Mucosa of descending colon (tissue), 3 donors: ENCODE data around the gene HCN2. TPM values are rescaled to one million over a fixed set of nuclear protein-coding genes. Genes with fewer than 3 reads are reported as not detected.

Experiments
- ATAC-seq: fragments of 200-7000 bp; cut with Tn5 transposase; one replicate; pipeline ENCODE4 v1.9.1; 2020; ENCODE audit warnings: mild to moderate bottlenecking, moderate library complexity
- DNase-seq, 3 donors: peaks; one replicate each; pipeline ENCODE4 v3.0.0-alpha.2; 2020
- H3K36me3 ChIP-seq: fragments of 200-600 bp; one replicate; pipeline ENCODE4 v1.8.0; 2021; ENCODE audit warnings: low read depth, mild to moderate bottlenecking
- H3K4me1 ChIP-seq: fragments of 200-600 bp; one replicate; pipeline ENCODE4 v1.8.0; 2021; ENCODE audit warnings: low read depth, mild to moderate bottlenecking
- H3K4me3 ChIP-seq: fragments of 200-600 bp; one replicate; pipeline ENCODE4 v1.8.0; 2021; ENCODE audit warnings: mild to moderate bottlenecking
- H3K9me3 ChIP-seq: fragments of 200-600 bp; one replicate; pipeline ENCODE4 v1.8.0; 2021; ENCODE audit warnings: mild to moderate bottlenecking
- CTCF ChIP-seq: fragments of 200-600 bp; IDR thresholded peaks from one replicate; pipeline ENCODE4 v1.8.0; 2022; ENCODE audit warnings: antibody characterized with exemption, mild to moderate bottlenecking
- intact Hi-C, 2 donors: fragments of 100-400 bp; cut with DNase I in 1 of 2; cut with micrococcal nuclease in 1 of 2; formaldehyde crosslinking; loops; one replicate each; pipeline versions ENCODE4 v1.11.0 to v1.11.1; 2022; cut with DNase I, micrococcal nuclease
- total RNA-seq, 3 donors: library from RNA; stranded (reverse); fragmentation: NEBNext Ultra II Directional in 2 of 3; extraction: Animal tissue kit (Norgen Biotek cat#: 25700) in 2 of 3; gene quantifications; one replicate each; pipeline versions ENCODE4 v1.2.1 to v1.2.4, GENCODE V29; 2021 to 2023
- donor health status: DM: no; HTN: no; CAD: no; lungs with moderate emphysema.
- donor health status: DM: no; HTN: no; CAD: no.
- donor health status: DM: no; HTN: yes; CAD: no.

The HCN2 gene
- total RNA-seq, 3 donors from 2014 or later, result 0.12 to 0.89 (median 0.17) TPM

GRCh38 chr19:612941-613340 is 23.3 kb downstream of the HCN2 start:
- ATAC-seq, result no peak
- DNase-seq, result no peak
- Histone ChIP-seq H3K4me3 (no peak overlapping the region), H3K36me3 (no peaks in the 10 kb centered on the region), H3K9me3 (no peaks in the 10 kb centered on the region), H3K4me1 (peaks cover 10% of the 10 kb centered on the region)
- intact Hi-C loops, result no loop called here
- no peak for TF ChIP-seq CTCF

- Histone ChIP-seq H3K9me3 (no peaks in the 10 kb centered on the region), H3K36me3 (peaks cover under 1% of the 10 kb centered on the region), H3K4me3 (no peak overlapping the region), H3K4me1 (peaks cover 10% of the 10 kb centered on the region)
- ATAC-seq, result no peak
- intact Hi-C loops, result no loop called here
- no peak for DNase-seq
- TF ChIP-seq CTCF, result no peak
These were observed 24.3 kb downstream of the HCN2 start for GRCh38 chr19:613732-614567.

GRCh38 chr19:615619-616018 is 25.9 kb downstream of the HCN2 start:
- Histone ChIP-seq H3K36me3 (peaks cover 10% of the 10 kb centered on the region), H3K4me3 (no peak overlapping the region), H3K4me1 (peaks cover under 1% of the 10 kb centered on the region), H3K9me3 (no peaks in the 10 kb centered on the region)
- ATAC-seq (peak; percentile 45), DNase-seq (no peak)
- intact Hi-C loops, result no loop called here
- TF ChIP-seq CTCF, result no peak

GRCh38 chr19:616062-616700 is 26.5 kb downstream of the HCN2 start:
- Histone ChIP-seq H3K9me3 (no peaks in the 10 kb centered on the region), H3K36me3 (peaks cover 10% of the 10 kb centered on the region), H3K4me3 (no peak overlapping the region), H3K4me1 (no peaks in the 10 kb centered on the region)
- DNase-seq, result no peak
- no peak for TF ChIP-seq CTCF
- ATAC-seq, result peak; percentile 8
- intact Hi-C loops, result no loop called here

- no peak for TF ChIP-seq CTCF
- peak; percentile 5 for ATAC-seq
- intact Hi-C loops, result no loop called here
These were observed 27.3 kb downstream of the HCN2 start for GRCh38 chr19:616747-617526.

More at GRCh38 chr19:616747-617526, 27.3 kb downstream of the HCN2 start:
- no peak overlapping the region for H3K4me3 ChIP-seq
- H3K9me3 ChIP-seq, result no peaks in the 10 kb centered on the region
- no peak for DNase-seq
- H3K36me3 ChIP-seq, result peaks cover 10% of the 10 kb centered on the region
- H3K4me1 ChIP-seq, result no peaks in the 10 kb centered on the region
